ENCODE data around the gene ADAMTS6.

ADAMTS6 gene

DNA sequence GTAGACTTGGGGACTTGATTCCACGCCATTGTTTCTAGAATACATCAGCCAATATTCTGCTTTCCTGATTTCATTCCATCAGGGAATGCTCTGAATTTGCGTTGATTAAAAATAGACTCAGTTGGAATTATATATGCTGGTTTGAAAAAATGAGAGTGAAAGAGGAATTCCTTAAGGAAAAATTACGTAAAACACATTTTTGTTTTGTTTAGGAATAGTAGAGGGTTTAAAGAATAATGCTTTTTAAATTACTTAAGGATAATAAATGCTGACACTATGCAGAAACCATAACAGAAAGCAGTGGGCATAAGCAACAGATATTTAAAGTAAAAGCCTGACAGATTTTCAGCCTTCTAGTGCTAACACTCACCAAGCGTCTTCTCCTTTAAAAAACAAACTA is 235.0 kb downstream of the ADAMTS6 start:
- DNase-seq (ENCODE audit: extremely low read depth, low read depth), result no peak
- TF ChIP-seq, protein P1, sequence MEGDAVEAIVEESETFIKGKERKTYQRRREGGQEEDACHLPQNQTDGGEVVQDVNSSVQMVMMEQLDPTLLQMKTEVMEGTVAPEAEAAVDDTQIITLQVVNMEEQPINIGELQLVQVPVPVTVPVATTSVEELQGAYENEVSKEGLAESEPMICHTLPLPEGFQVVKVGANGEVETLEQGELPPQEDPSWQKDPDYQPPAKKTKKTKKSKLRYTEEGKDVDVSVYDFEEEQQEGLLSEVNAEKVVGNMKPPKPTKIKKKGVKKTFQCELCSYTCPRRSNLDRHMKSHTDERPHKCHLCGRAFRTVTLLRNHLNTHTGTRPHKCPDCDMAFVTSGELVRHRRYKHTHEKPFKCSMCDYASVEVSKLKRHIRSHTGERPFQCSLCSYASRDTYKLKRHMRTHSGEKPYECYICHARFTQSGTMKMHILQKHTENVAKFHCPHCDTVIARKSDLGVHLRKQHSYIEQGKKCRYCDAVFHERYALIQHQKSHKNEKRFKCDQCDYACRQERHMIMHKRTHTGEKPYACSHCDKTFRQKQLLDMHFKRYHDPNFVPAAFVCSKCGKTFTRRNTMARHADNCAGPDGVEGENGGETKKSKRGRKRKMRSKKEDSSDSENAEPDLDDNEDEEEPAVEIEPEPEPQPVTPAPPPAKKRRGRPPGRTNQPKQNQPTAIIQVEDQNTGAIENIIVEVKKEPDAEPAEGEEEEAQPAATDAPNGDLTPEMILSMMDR (IDR thresholded peaks at IDR 0.05; ENCODE audit: low read depth, low read length), result no peak

DNA sequence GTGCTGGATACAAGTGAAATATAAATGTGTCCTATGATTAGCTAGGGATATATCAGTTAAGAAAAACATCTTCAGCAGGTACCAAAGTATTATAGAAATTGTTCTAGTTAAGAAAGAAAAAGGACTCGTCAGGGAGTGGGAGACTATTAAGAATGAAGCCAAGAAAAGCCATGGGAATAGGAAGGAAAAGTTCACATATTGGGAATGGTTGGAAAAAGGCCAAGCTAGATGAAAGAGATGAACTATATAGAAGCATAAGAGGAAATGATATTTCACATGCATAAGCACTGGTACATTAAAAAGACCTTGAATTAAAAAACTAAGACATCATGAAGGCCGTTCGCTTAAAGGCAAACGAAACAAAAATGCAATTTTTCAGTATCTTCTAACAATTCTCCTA is 237.7 kb downstream of the ADAMTS6 start:
- TF ChIP-seq, protein P1 (IDR thresholded peaks at IDR 0.05; ENCODE audit: low read depth, low read length), result no peak

DNA sequence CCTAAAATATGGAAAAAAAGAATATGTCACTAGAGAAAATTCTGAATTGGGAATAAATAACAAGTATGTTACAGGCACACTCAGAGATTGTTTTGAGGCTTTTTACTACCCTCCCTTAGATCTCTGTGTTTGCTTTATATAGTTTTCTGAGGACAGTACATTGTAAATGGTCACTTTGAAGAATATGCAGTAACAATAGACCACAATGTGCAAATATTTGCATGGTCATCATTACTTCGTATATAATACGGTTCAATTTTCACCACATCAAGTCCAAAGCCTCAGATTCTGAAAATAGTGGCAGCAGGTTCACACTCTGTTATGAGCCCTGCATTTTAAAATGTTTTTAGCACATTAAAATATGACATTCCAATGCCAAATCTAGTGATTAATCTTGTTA is 238.6 kb downstream of the ADAMTS6 start:
- no peak for DNase-seq (ENCODE audit: extremely low read depth, low read depth)
- TF ChIP-seq, protein P1 (IDR thresholded peaks at IDR 0.05; ENCODE audit: low read depth, low read length), result no peak

More for the DNA sequence above, 237.7 kb downstream of the ADAMTS6 start:
- no peak for DNase-seq (ENCODE audit: extremely low read depth, low read depth)

DNA sequence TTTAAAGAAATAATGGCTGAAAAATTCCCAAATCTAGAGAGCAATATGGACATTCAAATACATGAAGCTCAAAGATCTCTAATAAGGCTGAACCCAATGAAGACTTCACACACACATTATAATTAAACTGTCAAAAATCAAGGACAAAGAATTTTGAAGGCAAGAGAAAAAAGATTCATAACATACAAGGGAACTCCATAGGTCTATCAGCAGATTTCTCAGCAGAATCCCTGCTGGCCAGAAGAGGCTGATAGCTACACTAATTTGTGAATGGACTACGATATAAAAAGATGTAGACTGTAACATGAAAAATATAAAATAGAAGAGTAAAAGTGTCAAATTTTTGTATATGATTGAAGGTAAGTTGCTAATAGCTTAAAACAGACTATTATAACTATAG is 251.9 kb downstream of the ADAMTS6 start:
- DNase-seq (ENCODE audit: extremely low read depth, low read depth), result no peak
- TF ChIP-seq, protein P1 (IDR thresholded peaks at IDR 0.05; ENCODE audit: low read depth, low read length), result no peak

DNA sequence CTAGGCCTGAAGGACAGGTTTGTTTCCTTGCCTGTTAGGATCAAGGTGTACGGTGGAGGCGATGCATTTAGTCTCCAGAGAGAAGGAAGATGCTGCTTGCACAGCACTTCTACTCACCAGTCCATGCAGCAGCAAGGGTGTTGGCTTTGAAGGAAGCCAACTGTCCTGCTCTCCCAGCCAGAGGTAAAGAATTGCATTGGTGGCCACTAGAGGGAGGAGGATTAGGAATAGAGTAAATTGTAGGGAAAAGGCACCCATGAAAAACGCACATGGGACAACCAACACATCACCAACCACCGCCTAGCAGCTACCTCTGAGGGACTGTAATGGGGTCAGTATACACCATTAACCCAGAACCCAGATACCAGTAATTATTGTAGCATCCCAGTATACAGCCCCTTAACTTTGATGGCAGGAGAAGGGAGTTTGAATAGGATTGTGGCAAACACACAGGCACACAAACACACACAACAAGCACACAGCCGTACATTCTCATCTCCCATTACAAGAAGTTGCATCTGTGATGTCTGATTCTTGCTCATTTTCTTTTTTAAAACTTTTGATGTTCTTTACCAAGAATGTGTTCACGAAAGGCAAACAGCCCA is 267.7 kb downstream of the ADAMTS6 start:
- TF ChIP-seq, protein P1 (IDR thresholded peaks at IDR 0.05; ENCODE audit: low read depth, low read length), result peak; percentile 18
- DNase-seq (ENCODE audit: extremely low read depth, low read depth), result no peak

DNA sequence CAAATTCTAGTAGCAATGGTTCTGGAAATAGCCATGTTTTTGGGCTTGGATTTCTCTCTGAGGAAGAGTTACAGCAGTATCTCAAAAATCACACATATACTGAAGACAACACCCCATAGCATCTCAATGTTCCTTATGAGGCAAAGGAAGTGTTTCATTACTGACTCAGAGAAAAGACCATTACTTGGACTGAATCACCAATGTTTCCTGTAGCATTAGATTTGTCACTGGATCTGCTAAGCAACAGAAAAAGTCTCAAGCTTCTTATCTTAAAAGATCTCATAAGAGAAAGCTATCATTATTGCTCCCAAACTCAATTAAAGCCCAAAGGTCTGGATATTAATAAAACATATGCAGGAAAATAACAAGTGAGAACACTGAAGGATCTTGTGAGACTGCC is 272.4 kb downstream of the ADAMTS6 start:
- TF ChIP-seq, protein P1 (IDR thresholded peaks at IDR 0.05; ENCODE audit: low read depth, low read length), result no peak
- peak; percentile 23 for DNase-seq (ENCODE audit: extremely low read depth, low read depth)

DNA sequence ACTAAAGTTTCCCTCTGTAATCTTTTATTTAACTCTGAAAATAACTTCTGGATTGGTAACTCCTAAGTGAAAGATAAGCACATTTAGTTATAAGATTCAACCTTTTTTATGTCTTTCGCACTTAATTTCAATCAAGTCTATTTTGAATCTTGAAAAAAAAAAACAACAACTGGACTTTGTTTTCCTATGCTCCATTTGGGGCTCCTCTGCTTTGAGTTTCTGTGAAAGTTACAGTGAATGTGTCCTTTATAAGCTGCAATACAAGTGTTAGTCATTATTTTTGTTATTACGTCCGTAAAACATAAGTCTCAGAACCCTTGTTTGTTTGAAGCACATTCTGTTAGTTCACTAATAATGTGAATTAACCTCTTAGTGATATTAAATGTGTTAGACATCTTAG is 276.8 kb downstream of the ADAMTS6 start:
- no peak for DNase-seq (ENCODE audit: extremely low read depth, low read depth)
- TF ChIP-seq, protein P1 (IDR thresholded peaks at IDR 0.05; ENCODE audit: low read depth, low read length), result no peak

All from AG09319 (cell line).